ENCODE measurements around the gene ARID3A. TPM values are rescaled to one million over a fixed set of nuclear protein-coding genes. Genes with fewer than 3 reads are reported as not detected.

The ARID3A gene
- total and polyA plus RNA-seq, 2 donors (not counting 3 experiments of a cell fraction or from before 2014, with no cell fraction given): 5.4 to 13.2 TPM

DNA sequence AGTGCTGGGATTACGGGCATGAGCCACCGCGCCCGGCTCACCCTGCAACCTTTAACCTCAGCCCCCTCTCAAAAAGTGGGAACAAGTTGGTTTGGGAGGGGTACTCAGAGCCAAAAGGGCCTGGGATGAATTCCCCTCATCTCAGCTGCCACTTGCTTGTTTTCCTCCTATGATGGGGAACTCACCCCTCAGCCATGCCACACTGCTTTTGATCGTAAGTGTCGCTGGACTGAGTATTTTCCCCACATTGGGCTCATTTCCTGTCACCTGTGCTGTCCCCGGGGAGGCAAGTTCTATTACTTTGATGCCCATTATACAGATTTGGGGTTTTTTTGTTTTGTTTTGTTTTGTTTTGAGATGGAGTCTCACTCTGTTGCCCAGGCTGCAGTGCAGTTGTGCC lies 19.4 kb upstream of the ARID3A start:
- no peak overlapping the region for H3K9ac ChIP-seq (replicated peaks; ENCODE audit: extremely low read depth, insufficient read depth, low read length)
- no peak overlapping the region for H2AFZ ChIP-seq (ENCODE audit: low read depth, low read length)
- dilution Hi-C loops (cut with MboI; ENCODE audit: extremely low pct_ligation_motif_present, low sequenced_read_pairs) (no loop called here), intact Hi-C loops (cut with micrococcal nuclease) (no loop called here)
- peaks cover 6% of the 10 kb centered on the region for H3K4me1 ChIP-seq (ENCODE audit: control insufficient read depth, extremely low read depth, insufficient read depth, low read length)
- DNase-seq (ENCODE audit: low read depth, low spot score) (no peak), FAIRE-seq (no peak)
- no peak for TF ChIP-seq MYC (IDR thresholded peaks at IDR 0.05; ENCODE audit: low read depth, low read length)
- no peak for TF ChIP-seq JUN (IDR thresholded peaks at IDR 0.05; ENCODE audit: borderline replicate concordance, insufficient read depth, insufficient read length, low read depth)
- no peak for TF ChIP-seq FOS (IDR thresholded peaks at IDR 0.05; ENCODE audit: borderline replicate concordance, insufficient read depth, low read length)
- TF ChIP-seq, protein P1, sequence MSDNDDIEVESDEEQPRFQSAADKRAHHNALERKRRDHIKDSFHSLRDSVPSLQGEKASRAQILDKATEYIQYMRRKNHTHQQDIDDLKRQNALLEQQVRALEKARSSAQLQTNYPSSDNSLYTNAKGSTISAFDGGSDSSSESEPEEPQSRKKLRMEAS (IDR thresholded peaks at IDR 0.05; ENCODE audit: insufficient read depth, insufficient read length): no peak
- TF ChIP-seq EZH2 (IDR thresholded peaks at IDR 0.05; ENCODE audit: borderline replicate concordance, low read depth, low read length, severe bottlenecking): no peak
- no peak for TF ChIP-seq GATA2 (IDR thresholded peaks at IDR 0.05; ENCODE audit: insufficient read depth, insufficient read length, low read depth, low read length)
- TF ChIP-seq, protein P2, sequence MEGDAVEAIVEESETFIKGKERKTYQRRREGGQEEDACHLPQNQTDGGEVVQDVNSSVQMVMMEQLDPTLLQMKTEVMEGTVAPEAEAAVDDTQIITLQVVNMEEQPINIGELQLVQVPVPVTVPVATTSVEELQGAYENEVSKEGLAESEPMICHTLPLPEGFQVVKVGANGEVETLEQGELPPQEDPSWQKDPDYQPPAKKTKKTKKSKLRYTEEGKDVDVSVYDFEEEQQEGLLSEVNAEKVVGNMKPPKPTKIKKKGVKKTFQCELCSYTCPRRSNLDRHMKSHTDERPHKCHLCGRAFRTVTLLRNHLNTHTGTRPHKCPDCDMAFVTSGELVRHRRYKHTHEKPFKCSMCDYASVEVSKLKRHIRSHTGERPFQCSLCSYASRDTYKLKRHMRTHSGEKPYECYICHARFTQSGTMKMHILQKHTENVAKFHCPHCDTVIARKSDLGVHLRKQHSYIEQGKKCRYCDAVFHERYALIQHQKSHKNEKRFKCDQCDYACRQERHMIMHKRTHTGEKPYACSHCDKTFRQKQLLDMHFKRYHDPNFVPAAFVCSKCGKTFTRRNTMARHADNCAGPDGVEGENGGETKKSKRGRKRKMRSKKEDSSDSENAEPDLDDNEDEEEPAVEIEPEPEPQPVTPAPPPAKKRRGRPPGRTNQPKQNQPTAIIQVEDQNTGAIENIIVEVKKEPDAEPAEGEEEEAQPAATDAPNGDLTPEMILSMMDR (IDR thresholded peaks at IDR 0.05; ENCODE audit: extremely low read depth in 1 of 2, insufficient read depth in 1 of 2, low read depth in 1 of 2, low read length in 2 of 2): no peak
- TF ChIP-seq POLR2AphosphoS5 (IDR thresholded peaks at IDR 0.05; ENCODE audit: insufficient read depth, low read depth, low read length): no peak
- no peak for TF ChIP-seq POLR2A (IDR thresholded peaks at IDR 0.05; ENCODE audit: low read depth, low read length)
- H3K4me3 ChIP-seq (replicated peaks in 1 of 3; ENCODE audit: insufficient read depth in 1 of 3, low read depth in 1 of 3, low read length in 3 of 3): no peak overlapping the region
- H3K27ac ChIP-seq (ENCODE audit: insufficient read depth, low read depth, low read length): no peak overlapping the region
- H3K27me3 ChIP-seq (ENCODE audit: control insufficient read depth in 2 of 2, insufficient read depth in 2 of 2, low read length in 2 of 2): no peaks in the 10 kb centered on the region
- no TSS peak for BruUV-seq (replicated peaks)
- POLR2A ChIA-PET: no interaction called here
- no peaks in the 10 kb centered on the region for H3K36me3 ChIP-seq (ENCODE audit: control insufficient read depth in 2 of 2, extremely low read depth in 1 of 2, insufficient read depth in 2 of 2, low read length in 2 of 2)
- CTCF ChIA-PET: no interaction called here
- no peak overlapping the region for H3K4me2 ChIP-seq (ENCODE audit: insufficient read depth, low read length)
- no peaks in the 10 kb centered on the region for H3K9me3 ChIP-seq (replicated peaks; ENCODE audit: control insufficient read depth, insufficient read depth, low read length)
- H4K20me1 ChIP-seq (replicated peaks; ENCODE audit: control insufficient read depth, extremely low read depth, insufficient read depth, low read length): no peaks in the 10 kb centered on the region
- H3K9me1 ChIP-seq (replicated peaks; ENCODE audit: control insufficient read depth, extremely low read depth, insufficient read depth, low read length): no peaks in the 10 kb centered on the region
- H3K79me2 ChIP-seq (ENCODE audit: control insufficient read depth, insufficient read depth, low read length): peaks cover 8% of the 10 kb centered on the region
